ENCODE measurements around the gene INF2.
"Not testable (repeated sequence)": the region's sequence is repeated elsewhere in the genome, so short reads cannot be mapped to it uniquely, and the experiment has no call there.

INF2 gene

DNA sequence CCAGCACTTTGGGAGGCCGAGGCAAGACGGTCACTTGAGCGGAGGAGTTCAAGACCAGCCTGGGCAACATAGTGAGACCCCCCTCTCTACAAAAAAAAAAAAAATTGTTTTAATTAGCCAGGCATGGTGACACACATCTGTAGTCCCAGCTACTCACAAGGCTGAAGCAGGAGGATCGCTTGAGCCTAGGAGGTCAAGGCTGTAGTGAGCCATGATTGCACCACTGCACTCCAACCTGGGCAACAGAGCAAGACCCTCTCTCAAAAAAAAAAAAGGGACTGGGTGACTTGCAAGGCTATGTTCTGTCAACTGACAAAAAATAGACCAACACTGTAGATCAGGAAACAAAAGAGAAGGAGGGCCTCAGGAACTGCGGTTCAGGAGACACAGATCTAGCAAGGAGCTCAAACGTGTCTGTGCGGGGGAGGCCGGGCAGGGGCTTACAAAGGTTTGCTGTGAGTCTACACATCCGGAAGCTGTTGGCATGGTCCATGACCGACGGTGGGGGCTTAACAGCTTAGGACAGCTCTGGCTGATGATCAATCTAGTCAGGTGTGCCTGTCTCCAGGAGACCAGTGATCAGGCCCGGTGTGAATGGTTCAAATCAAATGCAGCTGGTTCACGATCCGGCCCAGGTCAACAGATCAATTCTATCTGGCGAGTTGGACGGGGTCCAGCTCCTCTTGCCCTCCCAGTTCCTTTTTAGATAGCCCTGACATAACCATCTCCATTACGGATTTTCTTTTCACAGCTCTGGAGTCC is 31.7 kb upstream of the INF2 start:
- TF ChIP-seq, protein P1, sequence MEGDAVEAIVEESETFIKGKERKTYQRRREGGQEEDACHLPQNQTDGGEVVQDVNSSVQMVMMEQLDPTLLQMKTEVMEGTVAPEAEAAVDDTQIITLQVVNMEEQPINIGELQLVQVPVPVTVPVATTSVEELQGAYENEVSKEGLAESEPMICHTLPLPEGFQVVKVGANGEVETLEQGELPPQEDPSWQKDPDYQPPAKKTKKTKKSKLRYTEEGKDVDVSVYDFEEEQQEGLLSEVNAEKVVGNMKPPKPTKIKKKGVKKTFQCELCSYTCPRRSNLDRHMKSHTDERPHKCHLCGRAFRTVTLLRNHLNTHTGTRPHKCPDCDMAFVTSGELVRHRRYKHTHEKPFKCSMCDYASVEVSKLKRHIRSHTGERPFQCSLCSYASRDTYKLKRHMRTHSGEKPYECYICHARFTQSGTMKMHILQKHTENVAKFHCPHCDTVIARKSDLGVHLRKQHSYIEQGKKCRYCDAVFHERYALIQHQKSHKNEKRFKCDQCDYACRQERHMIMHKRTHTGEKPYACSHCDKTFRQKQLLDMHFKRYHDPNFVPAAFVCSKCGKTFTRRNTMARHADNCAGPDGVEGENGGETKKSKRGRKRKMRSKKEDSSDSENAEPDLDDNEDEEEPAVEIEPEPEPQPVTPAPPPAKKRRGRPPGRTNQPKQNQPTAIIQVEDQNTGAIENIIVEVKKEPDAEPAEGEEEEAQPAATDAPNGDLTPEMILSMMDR (IDR thresholded peaks at IDR 0.05; ENCODE audit: low read depth, low read length), result no peak
- no peak for DNase-seq (ENCODE audit: low read depth in 2 of 2)
- no peak overlapping the region for H3K4me3 ChIP-seq (replicated peaks in 1 of 2; ENCODE audit: low read depth in 2 of 2, low read length in 2 of 2)

DNA sequence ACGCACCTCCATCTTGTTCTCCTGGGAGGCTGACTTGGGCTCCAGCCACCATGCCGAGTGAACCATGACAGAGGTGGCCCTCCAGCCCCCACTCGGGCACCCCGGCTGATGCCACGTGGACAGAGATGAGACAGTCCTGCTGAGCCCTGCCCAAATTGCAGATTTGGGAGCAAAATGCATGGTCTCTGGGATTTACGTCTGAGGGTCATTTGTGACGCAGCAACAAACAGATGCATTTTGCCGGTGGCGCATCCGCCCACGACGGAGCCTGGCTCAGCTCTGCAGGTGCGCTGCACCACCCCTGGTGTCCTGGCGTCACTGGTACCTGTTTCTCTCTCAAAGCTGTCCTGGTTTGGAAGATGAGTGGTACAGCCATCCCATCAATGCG is 31.1 kb upstream of the INF2 start:
- DNase-seq (ENCODE audit: low read depth in 2 of 2), result no peak
- no peak overlapping the region for H3K4me3 ChIP-seq (replicated peaks in 1 of 2; ENCODE audit: low read depth in 2 of 2, low read length in 2 of 2)
- TF ChIP-seq, protein P1 (IDR thresholded peaks at IDR 0.05; ENCODE audit: low read depth, low read length), result no peak

DNA sequence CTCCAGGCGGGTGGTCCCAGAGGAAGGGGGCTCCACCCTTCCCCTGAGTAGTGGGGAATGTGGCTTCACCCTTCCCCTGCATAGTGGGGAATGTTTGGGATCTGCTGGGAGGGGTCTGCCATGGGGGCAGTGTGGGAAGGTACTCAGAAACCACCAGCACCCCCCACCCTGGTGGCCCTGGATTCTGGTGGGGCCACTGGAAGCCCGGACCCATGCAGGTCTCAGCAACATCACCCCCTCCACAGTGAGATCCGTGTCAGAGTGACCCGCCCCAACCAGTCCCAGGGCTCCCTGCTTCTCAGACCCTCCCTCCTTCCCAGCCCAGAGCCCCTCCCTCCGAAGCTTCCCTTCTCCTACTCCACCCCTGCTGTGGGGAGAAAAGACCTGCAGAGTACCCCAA is 30.3 kb upstream of the INF2 start:
- TF ChIP-seq, protein P1 (IDR thresholded peaks at IDR 0.05; ENCODE audit: low read depth, low read length), result no peak
- no peak for DNase-seq (ENCODE audit: low read depth in 2 of 2)
- H3K4me3 ChIP-seq (replicated peaks in 1 of 2; ENCODE audit: low read depth in 2 of 2, low read length in 2 of 2), result no peak overlapping the region

DNA sequence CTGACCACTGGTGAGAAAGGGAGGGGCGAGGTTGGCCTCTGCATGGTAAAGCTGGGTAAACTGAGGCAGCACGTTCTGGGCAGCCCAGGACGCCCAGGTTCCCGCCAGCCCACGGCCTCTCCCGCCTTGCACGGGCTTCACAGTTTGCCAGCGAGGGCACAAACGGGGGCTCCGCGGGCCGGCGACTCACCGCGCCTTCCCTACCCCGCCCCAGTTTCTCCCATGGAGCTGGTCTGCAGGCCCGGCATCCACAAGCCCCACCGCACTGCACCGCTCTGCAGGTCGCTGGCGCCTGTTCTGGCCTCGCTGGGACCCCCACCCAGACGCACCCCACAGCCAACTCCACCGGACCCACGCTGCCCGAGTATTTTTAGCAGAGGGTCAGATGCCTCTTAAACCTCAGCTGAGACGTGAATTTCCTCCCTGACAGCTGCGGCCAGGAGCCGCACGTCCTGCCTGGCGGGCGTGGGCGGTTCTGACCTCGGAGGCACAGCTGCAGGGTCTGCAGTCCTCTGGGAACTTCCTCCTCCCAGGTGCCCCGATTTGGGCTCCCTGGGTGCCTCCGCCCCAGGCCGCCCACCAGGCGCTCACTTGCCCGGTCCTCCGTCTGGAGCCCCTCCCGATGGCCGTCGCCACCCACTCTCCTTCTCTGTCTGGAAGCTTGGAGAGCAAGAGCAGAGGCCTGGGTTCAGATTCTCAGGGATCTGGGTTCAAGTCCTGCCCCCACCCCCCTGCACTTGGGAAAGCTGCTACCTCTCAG is 29.5 kb upstream of the INF2 start:
- TF ChIP-seq, protein P1 (IDR thresholded peaks at IDR 0.05; ENCODE audit: low read depth, low read length), result no peak
- no peak for DNase-seq (ENCODE audit: low read depth in 2 of 2)
- no peak overlapping the region for H3K4me3 ChIP-seq (replicated peaks in 1 of 2; ENCODE audit: low read depth in 2 of 2, low read length in 2 of 2)

DNA sequence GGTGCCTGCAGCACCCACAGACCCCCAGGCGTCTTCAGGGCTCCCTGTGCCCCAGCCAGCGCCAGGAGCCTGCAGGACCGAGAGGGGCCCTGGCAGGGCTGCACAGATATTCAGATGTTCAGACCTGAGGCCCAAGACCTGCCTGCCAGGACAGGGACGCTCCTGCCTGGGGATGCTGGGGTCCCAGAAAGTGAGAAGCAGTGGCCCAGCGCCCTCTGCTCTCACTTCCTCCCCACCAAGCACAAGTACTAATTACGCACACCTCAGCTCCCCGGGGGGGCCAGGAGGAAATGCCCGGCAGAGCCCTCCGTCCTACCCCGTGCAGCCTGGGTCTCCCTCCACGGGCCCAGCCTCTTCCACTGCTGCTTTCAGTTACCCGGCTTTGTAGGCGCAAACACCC is 28.8 kb upstream of the INF2 start:
- TF ChIP-seq, protein P1 (IDR thresholded peaks at IDR 0.05; ENCODE audit: low read depth, low read length), result no peak
- DNase-seq (ENCODE audit: low read depth in 2 of 2), result no peak
- no peak overlapping the region for H3K4me3 ChIP-seq (replicated peaks in 1 of 2; ENCODE audit: low read depth in 2 of 2, low read length in 2 of 2)

DNA sequence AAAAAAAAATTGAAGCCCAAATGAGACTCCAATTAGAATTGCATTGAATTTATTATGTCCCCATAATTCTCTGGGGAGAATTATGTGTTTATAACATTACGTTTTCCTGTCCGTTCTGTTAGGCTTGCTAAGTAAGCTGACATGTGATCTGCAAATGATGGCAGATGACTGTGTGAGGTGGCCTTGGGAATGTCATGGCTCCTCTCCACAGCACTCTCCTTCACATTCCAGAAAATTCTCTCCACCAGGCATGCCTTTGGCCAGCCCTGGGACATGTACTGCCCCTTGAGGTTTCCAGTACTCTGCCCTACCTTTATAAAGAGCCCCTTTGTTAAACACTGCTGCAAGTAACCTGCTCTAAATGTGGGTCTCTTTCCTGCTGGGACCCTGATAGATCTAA is 28.3 kb upstream of the INF2 start:
- H3K4me3 ChIP-seq (replicated peaks in 1 of 2; ENCODE audit: low read depth in 2 of 2, low read length in 2 of 2), result no peak overlapping the region
- DNase-seq (ENCODE audit: low read depth in 2 of 2), result no peak
- TF ChIP-seq, protein P1 (IDR thresholded peaks at IDR 0.05; ENCODE audit: low read depth, low read length), result no peak

DNA sequence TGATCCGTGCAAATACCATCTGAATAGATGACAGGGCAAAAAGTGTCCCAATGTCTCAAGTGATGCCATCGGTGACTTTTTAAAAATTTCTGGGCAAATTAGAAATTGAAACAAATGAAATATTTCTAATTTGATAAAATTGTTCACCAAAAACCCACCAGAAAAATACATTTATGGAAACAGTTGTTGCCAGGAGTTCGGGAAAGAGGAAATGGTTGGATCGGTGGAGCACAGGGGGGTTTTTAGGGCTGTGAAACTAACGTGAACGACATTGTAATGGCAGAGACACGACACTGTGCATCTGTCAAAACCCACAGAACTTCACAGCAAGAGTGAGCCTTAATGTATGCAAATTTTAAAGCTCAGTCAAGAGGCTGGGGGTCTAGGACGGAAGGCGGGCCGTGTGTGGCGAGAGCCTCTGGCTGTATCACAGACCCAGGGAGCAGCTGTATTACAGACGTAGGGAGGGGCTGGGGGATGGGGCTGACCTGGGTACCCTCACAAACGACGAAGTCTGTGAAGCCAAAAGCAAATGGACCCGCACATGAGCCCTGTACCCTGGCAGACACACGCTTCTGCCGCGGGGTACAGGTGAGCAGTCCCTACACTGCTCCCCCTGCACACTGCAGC is 27.8 kb upstream of the INF2 start:
- not testable (repeated sequence) for DNase-seq (ENCODE audit: low read depth in 2 of 2); H3K4me3 ChIP-seq (replicated peaks in 1 of 2; ENCODE audit: low read depth in 2 of 2, low read length in 2 of 2)

DNA sequence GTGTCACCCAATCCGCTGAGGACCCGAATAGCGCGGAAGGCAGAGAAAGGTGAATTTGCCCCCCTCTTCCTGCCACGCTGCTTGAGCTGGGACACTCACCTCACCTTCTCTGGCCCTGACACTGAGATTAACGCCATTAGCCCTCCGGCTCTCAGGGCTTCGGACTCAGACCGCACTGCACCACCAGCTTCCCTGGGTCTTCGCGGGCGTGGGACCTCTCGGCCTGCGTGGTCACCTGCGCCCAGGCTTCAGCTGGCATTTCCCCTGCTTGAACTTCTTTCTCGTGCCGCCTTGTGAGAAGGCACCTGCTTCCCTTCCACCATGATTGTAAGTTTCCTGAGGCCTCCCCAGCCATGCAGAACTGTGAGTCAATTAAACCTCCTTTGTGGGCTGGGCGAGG is 26.9 kb upstream of the INF2 start:
- not testable (repeated sequence) for DNase-seq (ENCODE audit: low read depth in 2 of 2); H3K4me3 ChIP-seq (replicated peaks in 1 of 2; ENCODE audit: low read depth in 2 of 2, low read length in 2 of 2)

All from cardiac fibroblast (primary cell).